SU-DHL-6 (cell line): ENCODE measurements around the gene ARHGAP28.

Source experiments
- H2AFZ ChIP-seq: fragments of 200-600 bp; sonication (generic); 2 replicates; pipeline ENCODE4 v1.6.1; 2014; ENCODE audit warnings: low read depth, mild to moderate bottlenecking, moderate library complexity, mixed read lengths, antibody characterized with exemption, low read length; ENCODE audit not compliant: severe bottlenecking
- H3F3A ChIP-seq: fragments of 200-600 bp; shearing (Covaris generic); 2 replicates; pipeline ENCODE4 v1.6.0; 2016; ENCODE audit warnings: antibody characterized with exemption, mild to moderate bottlenecking; ENCODE audit not compliant: insufficient read depth
- H3K27ac ChIP-seq: fragments of 200-600 bp; sonication (generic); 2 replicates; pipeline ENCODE4 v1.5.1; 2016; ENCODE audit warnings: low read depth, mild to moderate bottlenecking, low read length, moderate library complexity, mixed read lengths
- H3K27me3 ChIP-seq: fragments of 200-600 bp; sonication (generic), shearing (Covaris generic); 2 replicates; pipeline ENCODE4 v1.6.0; 2014; ENCODE audit warnings: mild to moderate bottlenecking, low read length
- H3K36me3 ChIP-seq: fragments of 200-600 bp; sonication (generic); 2 replicates; pipeline ENCODE4 v1.6.1; 2014; ENCODE audit warnings: mild to moderate bottlenecking, low read length, mixed read lengths
- H3K4me2 ChIP-seq: fragments of 300-600, 200-600 bp; shearing (Covaris generic), sonication (generic); 2 replicates; pipeline ENCODE4 v1.6.0; 2014; ENCODE audit warnings: low read length, low read depth, mild to moderate bottlenecking; ENCODE audit not compliant: poor library complexity, severe bottlenecking
- H3K4me3 ChIP-seq: fragments of 200-600 bp; sonication (generic); 2 replicates; pipeline ENCODE4 v1.5.1; 2014; ENCODE audit warnings: antibody characterized with exemption, low read length, mild to moderate bottlenecking, mixed read lengths; ENCODE audit not compliant: insufficient read depth, poor library complexity, severe bottlenecking
- H3K79me2 ChIP-seq: fragments of 200-600 bp; sonication (generic); 2 replicates; pipeline ENCODE4 v1.6.1; 2014; ENCODE audit warnings: mild to moderate bottlenecking, low read length, moderate library complexity; ENCODE audit not compliant: insufficient read depth
- H3K9ac ChIP-seq: fragments of 200-600 bp; sonication (generic); 2 replicates; pipeline ENCODE4 v1.7.0; 2014; ENCODE audit warnings: mild to moderate bottlenecking, low read length
- H3K9me2 ChIP-seq: fragments of 200-600 bp; sonication (generic); replicated peaks from 2 replicates; pipeline ENCODE4 v1.6.1; 2014; ENCODE audit warnings: low read length; ENCODE audit not compliant: insufficient read depth
- H3K9me3 ChIP-seq: fragments of 200-600 bp; sonication (generic); 2 replicates; pipeline ENCODE4 v1.6.1; 2014; ENCODE audit warnings: low read length, mixed read lengths; ENCODE audit not compliant: insufficient read depth
- H4K20me1 ChIP-seq: fragments of 200-600 bp; sonication (generic); 2 replicates; pipeline ENCODE4 v1.6.1; 2014; ENCODE audit warnings: low read depth, mild to moderate bottlenecking, antibody characterized with exemption, low read length, moderate library complexity, mixed read lengths
- EZH2phosphoT487 ChIP-seq: fragments of 200-600 bp; sonication (generic), shearing (Covaris generic); conservative IDR thresholded peaks from 2 replicates; pipeline ENCODE4 v1.6.1; 2018; ENCODE audit warnings: mild to moderate bottlenecking, antibody characterized with exemption, low read length, moderate library complexity, mixed read lengths
- TF ChIP-seq, protein P1 (sequence below): fragments of 200-600 bp; sonication (generic); IDR thresholded peaks from one replicate; pipeline ENCODE4 v1.5.1; 2017; ENCODE audit warnings: antibody characterized with exemption, mild to moderate bottlenecking, low read length, moderate library complexity; ENCODE audit not compliant: insufficient read depth, poor library complexity, severe bottlenecking

Gene ARHGAP28

DNA sequence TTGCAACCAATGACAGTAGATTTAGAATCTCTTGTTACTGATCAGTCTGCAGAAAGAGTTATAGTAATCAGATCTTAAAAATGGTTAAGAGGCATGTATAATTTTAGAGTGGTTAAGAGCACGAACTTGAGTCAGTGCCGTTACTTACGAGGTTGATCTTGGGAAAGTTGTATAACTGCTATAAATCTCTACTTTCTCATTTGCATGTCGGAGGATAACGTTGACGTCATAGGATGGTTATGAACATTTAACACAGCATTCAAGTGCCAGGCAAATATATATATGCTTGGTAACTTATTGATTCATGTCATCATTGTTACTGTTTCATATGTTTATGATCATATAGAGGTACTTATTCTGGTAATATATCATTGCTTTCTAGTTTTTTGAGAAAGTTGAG is 146.2 kb downstream of the ARHGAP28 start:
- no peaks in the 10 kb centered on the region for H3K27me3 ChIP-seq
- H3K27ac ChIP-seq: no peak overlapping the region
- H3K9ac ChIP-seq: no peak overlapping the region
- no peaks in the 10 kb centered on the region for H3K79me2 ChIP-seq
- no peaks in the 10 kb centered on the region for H3K9me2 ChIP-seq
- no peaks in the 10 kb centered on the region for H4K20me1 ChIP-seq
- no peaks in the 10 kb centered on the region for H3K36me3 ChIP-seq
- no peak for TF ChIP-seq EZH2phosphoT487
- TF ChIP-seq, protein P1, sequence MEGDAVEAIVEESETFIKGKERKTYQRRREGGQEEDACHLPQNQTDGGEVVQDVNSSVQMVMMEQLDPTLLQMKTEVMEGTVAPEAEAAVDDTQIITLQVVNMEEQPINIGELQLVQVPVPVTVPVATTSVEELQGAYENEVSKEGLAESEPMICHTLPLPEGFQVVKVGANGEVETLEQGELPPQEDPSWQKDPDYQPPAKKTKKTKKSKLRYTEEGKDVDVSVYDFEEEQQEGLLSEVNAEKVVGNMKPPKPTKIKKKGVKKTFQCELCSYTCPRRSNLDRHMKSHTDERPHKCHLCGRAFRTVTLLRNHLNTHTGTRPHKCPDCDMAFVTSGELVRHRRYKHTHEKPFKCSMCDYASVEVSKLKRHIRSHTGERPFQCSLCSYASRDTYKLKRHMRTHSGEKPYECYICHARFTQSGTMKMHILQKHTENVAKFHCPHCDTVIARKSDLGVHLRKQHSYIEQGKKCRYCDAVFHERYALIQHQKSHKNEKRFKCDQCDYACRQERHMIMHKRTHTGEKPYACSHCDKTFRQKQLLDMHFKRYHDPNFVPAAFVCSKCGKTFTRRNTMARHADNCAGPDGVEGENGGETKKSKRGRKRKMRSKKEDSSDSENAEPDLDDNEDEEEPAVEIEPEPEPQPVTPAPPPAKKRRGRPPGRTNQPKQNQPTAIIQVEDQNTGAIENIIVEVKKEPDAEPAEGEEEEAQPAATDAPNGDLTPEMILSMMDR: no peak
- H3K9me3 ChIP-seq: no peaks in the 10 kb centered on the region
- H3F3A ChIP-seq: no peaks in the 10 kb centered on the region
- H3K4me3 ChIP-seq: no peak overlapping the region
- H2AFZ ChIP-seq: no peak overlapping the region
- H3K4me2 ChIP-seq: no peak overlapping the region

DNA sequence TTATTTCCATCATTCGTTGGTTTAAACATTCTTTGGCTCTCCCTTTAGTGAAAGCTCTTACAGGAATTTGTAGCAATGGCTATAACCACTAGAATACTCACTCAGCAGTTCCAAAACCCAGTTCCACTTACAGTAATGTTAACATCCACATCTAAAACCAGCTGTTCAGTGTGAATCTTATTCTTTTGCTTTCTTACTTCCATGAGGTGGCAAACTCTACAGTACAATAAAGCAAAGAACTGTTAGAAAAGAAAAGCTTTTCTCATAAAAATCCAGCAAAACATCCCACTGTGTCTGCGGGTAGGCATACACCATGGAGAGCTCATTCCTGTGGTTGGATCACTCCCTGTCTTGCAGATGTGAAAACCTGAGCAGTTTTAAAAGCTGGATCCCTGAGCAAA is 147.1 kb downstream of the ARHGAP28 start:
- Histone ChIP-seq H3K27me3 (no peaks in the 10 kb centered on the region), H3K9ac (no peak overlapping the region), H3K9me3 (no peaks in the 10 kb centered on the region), H3K27ac (no peak overlapping the region), H3K4me3 (no peak overlapping the region), H3K36me3 (no peaks in the 10 kb centered on the region), H3K9me2 (no peaks in the 10 kb centered on the region), H2AFZ (no peak overlapping the region), H4K20me1 (no peaks in the 10 kb centered on the region), H3F3A (no peaks in the 10 kb centered on the region), H3K79me2 (no peaks in the 10 kb centered on the region), H3K4me2 (no peak overlapping the region)
- no peak for TF ChIP-seq EZH2phosphoT487
- TF ChIP-seq, protein P1: no peak

DNA sequence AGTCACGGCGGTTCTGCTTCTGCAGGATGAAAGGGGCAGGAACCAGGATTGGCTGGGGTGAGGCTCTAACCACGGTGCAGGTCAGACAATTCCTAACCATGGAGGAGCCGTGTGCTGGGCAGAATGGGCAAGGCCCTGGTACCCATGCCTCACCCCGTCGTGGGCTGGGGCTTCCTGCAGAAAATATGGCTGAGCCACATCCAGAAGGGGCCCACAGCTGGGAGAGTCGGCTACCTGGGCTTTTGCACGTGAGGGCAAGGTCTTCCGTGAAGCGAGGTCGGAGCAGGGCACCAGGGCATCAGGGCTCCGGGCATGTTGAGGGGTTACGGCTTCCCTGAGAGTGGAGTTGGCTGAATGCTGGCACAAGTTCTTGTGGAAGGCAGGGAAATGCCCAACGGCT is 147.8 kb downstream of the ARHGAP28 start:
- no peak overlapping the region for H2AFZ ChIP-seq
- no peak overlapping the region for H3K4me3 ChIP-seq
- no peaks in the 10 kb centered on the region for H3F3A ChIP-seq
- H3K9ac ChIP-seq: no peak overlapping the region
- no peaks in the 10 kb centered on the region for H3K9me3 ChIP-seq
- no peak for TF ChIP-seq EZH2phosphoT487
- H3K4me2 ChIP-seq: no peak overlapping the region
- H3K27me3 ChIP-seq: no peaks in the 10 kb centered on the region
- no peaks in the 10 kb centered on the region for H3K9me2 ChIP-seq
- H4K20me1 ChIP-seq: no peaks in the 10 kb centered on the region
- H3K79me2 ChIP-seq: no peaks in the 10 kb centered on the region
- H3K27ac ChIP-seq: no peak overlapping the region
- no peaks in the 10 kb centered on the region for H3K36me3 ChIP-seq

DNA sequence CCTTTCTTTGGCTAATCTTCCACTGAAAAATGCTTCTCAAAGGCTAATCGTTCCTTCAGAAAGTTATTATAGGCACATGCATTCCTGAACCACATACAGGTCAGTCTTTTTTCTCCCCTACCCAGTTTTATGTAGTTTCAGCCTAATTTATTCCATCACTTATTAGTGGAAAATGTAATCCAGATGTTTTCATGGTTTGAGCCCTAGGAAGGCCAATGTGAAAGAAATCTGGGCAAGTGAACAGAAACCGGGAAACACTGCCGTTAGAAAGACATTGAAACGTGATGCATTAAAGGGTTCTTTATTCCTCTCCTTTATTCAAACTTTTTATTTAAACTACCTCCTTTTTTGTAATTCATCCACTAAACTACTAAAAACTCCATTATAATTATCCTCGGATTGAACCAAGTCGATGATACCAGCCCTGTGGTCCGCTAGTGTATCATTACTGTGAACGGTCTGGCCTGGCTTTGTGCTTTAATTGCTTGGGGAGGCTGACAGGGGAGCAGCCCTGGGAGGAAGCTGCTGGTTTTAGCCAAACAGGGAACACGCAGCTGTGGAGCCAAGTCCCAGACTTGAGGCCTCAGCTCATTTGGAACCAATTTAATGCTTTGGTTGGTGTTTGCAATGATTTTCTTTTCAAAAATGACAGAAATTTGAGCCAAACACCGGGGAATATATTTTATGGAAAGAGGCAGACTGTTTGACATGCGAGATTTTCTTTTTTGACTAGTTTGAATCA is 149.2 kb downstream of the ARHGAP28 start:
- H2AFZ ChIP-seq: no peak overlapping the region
- no peak overlapping the region for H3K27ac ChIP-seq
- no peak overlapping the region for H3K4me2 ChIP-seq
- no peaks in the 10 kb centered on the region for H3F3A ChIP-seq
- TF ChIP-seq EZH2phosphoT487: no peak
- H3K4me3 ChIP-seq: no peak overlapping the region
- no peaks in the 10 kb centered on the region for H3K9me3 ChIP-seq
- H3K79me2 ChIP-seq: no peaks in the 10 kb centered on the region
- H4K20me1 ChIP-seq: no peaks in the 10 kb centered on the region
- H3K9ac ChIP-seq: no peak overlapping the region
- H3K27me3 ChIP-seq: no peaks in the 10 kb centered on the region
- H3K36me3 ChIP-seq: no peaks in the 10 kb centered on the region
- H3K9me2 ChIP-seq: no peaks in the 10 kb centered on the region
